ENCODE measurements around the gene MILR1.
A peak's percentile ranks its signal among the peaks of the same experiment; 100 is the strongest.

Gene MILR1

GRCh38 chr17:64507413-64507782 lies 58.5 kb downstream of the MILR1 start (continued):
- TF ChIP-seq ZNF292 (tag by site-specific recombination; IDR thresholded peaks at IDR 0.05; ENCODE audit: borderline replicate concordance, low read depth) = no peak
- TF ChIP-seq ZNF23 (tag by site-specific recombination; IDR thresholded peaks at IDR 0.05; ENCODE audit: borderline replicate concordance) = no peak
- TF ChIP-seq SALL2 (tag by site-specific recombination; IDR thresholded peaks at IDR 0.05; ENCODE audit: borderline replicate concordance) = no peak
- TF ChIP-seq ZBTB26 (tag by site-specific recombination; optimal IDR thresholded peaks at IDR 0.05) = no peak
- no peak for TF ChIP-seq ZSCAN23 (tag by site-specific recombination; IDR thresholded peaks at IDR 0.05)
- TF ChIP-seq ZNF398 (tag by site-specific recombination; IDR thresholded peaks at IDR 0.05) = no peak
- TF ChIP-seq SCRT1 (tag by site-specific recombination; IDR thresholded peaks at IDR 0.05; ENCODE audit: borderline replicate concordance) = no peak
- TF ChIP-seq ZNF571 (tag by site-specific recombination; IDR thresholded peaks at IDR 0.05) = no peak
- no peak for TF ChIP-seq OSR2 (tag by site-specific recombination; IDR thresholded peaks at IDR 0.05)

GRCh38 chr17:64508683-64509082 lies 59.8 kb downstream of the MILR1 start:
- POLR2A ChIA-PET = no interaction called here
- no peak overlapping the region for H3K27ac ChIP-seq (ENCODE audit: extremely low read depth, low read depth, low read length)
- peaks cover 38 to 64% of the 10 kb centered on the region in 2 experiments for H3K36me3 ChIP-seq (ENCODE audit: control insufficient read depth in 2 of 2, insufficient read depth in 1 of 2, low read length in 2 of 2)
- peak overlapping the region; percentile 100 for H3K4me3 ChIP-seq (ENCODE audit: low read depth, low read length)
- CTCF ChIA-PET = interaction anchor here (0.7 kb wide), 1 partner anchor 90 kb away, joined by 5 read pairs; no protein-coding TSS in a partner anchor
- no peaks in the 10 kb centered on the region for H3K9me3 ChIP-seq (ENCODE audit: control insufficient read depth, insufficient read depth, low read depth, low read length)
- H3K4me1 ChIP-seq (ENCODE audit: control insufficient read depth, insufficient read depth, low read length) = 0 out of 2 replicates have a peak, but pooled peaks cover 4% of the 10 kb centered on the region
- no peak for TF ChIP-seq ZNF518A (tag by site-specific recombination; conservative IDR thresholded peaks at IDR 0.05; ENCODE audit: low read depth)
- TF ChIP-seq ZBTB49 (tag by site-specific recombination; IDR thresholded peaks at IDR 0.05; ENCODE audit: low read depth) = no peak
- no peak for TF ChIP-seq ZNF658 (tag by site-specific recombination; IDR thresholded peaks at IDR 0.05)
- no peak for TF ChIP-seq ZSCAN5A (tag by site-specific recombination; IDR thresholded peaks at IDR 0.05)
- no peak for TF ChIP-seq ZNF473 (tag by site-specific recombination; IDR thresholded peaks at IDR 0.05)
- no peak for TF ChIP-seq PRDM4 (tag by site-specific recombination; IDR thresholded peaks at IDR 0.05)
- TF ChIP-seq ZNF785 (tag by site-specific recombination; IDR thresholded peaks at IDR 0.05) = no peak
- no peak for TF ChIP-seq ZNF449 (tag by site-specific recombination; IDR thresholded peaks at IDR 0.05)
- no peak for TF ChIP-seq ZNF112 (tag by site-specific recombination; IDR thresholded peaks at IDR 0.05)
